ENCODE results near the gene TLCD3B. TPM values are rescaled to one million over a fixed set of nuclear protein-coding genes. Genes with fewer than 3 reads are reported as not detected.
A peak's percentile ranks its signal among the peaks of the same experiment; 100 is the strongest.

The TLCD3B gene
- total and polyA plus RNA-seq, 9 of the 15 experiments (the other 6 are each of a cell fraction or from before 2014, with no cell fraction given), result 0.10 to 0.52 (median 0.23) TPM; not detected in 4

- TF ChIP-seq HNRNPLL (IDR thresholded peaks at IDR 0.05; ENCODE audit: low read depth, low read length, poor library complexity, severe bottlenecking), result peak; percentile 60
- TF ChIP-seq ZBTB1 (CRISPR knock-in tag; IDR thresholded peaks at IDR 0.05; ENCODE audit: borderline replicate concordance, low read depth), result 0 out of 2 replicates have a peak, but pooled peaks have one; percentile 24
- TF ChIP-seq PRMT5 (CRISPR knock-in tag; IDR thresholded peaks at IDR 0.05), result no peak
- peak; percentile 87 for TF ChIP-seq NKRF (IDR thresholded peaks at IDR 0.05; ENCODE audit: borderline replicate concordance)
- no peak for TF ChIP-seq ESRRB (CRISPR knock-in tag; IDR thresholded peaks at IDR 0.05; ENCODE audit: borderline replicate concordance)
- no peak for TF ChIP-seq FOSL1 (tag; conservative IDR thresholded peaks at IDR 0.05)
- TF ChIP-seq PHF8 (IDR thresholded peaks at IDR 0.05; ENCODE audit: borderline replicate concordance, low read length), result peak; percentile 43; the same call in 1 of the 2 replicates
- TF ChIP-seq ATF7 (IDR thresholded peaks at IDR 0.05), result peak; percentile 75
- TF ChIP-seq ZNF280A (IDR thresholded peaks at IDR 0.05; ENCODE audit: low read depth, partially characterized antibody), result no peak
- TF ChIP-seq ASH1L (IDR thresholded peaks at IDR 0.05; ENCODE audit: borderline replicate concordance, low read depth, partially characterized antibody), result no peak
- TF ChIP-seq TAF1 (IDR thresholded peaks at IDR 0.05; ENCODE audit: control insufficient read depth, extremely low read depth, insufficient read depth, low read length, severe bottlenecking), result peak; percentile 59
Measured at GRCh38 chr16:30052671-30053372, 21.8 kb upstream of the TLCD3B start (continued).

Measured in K562 (cell line).